ENCODE results near the gene GALC.

The GALC gene

GRCh38 chr14:88036422-88036821, 43.4 kb upstream of the GALC start:
- TF ChIP-seq TAF1 (IDR thresholded peaks at IDR 0.05; ENCODE audit: borderline replicate concordance, insufficient read depth, low read length): no peak
- TF ChIP-seq, protein P1, sequence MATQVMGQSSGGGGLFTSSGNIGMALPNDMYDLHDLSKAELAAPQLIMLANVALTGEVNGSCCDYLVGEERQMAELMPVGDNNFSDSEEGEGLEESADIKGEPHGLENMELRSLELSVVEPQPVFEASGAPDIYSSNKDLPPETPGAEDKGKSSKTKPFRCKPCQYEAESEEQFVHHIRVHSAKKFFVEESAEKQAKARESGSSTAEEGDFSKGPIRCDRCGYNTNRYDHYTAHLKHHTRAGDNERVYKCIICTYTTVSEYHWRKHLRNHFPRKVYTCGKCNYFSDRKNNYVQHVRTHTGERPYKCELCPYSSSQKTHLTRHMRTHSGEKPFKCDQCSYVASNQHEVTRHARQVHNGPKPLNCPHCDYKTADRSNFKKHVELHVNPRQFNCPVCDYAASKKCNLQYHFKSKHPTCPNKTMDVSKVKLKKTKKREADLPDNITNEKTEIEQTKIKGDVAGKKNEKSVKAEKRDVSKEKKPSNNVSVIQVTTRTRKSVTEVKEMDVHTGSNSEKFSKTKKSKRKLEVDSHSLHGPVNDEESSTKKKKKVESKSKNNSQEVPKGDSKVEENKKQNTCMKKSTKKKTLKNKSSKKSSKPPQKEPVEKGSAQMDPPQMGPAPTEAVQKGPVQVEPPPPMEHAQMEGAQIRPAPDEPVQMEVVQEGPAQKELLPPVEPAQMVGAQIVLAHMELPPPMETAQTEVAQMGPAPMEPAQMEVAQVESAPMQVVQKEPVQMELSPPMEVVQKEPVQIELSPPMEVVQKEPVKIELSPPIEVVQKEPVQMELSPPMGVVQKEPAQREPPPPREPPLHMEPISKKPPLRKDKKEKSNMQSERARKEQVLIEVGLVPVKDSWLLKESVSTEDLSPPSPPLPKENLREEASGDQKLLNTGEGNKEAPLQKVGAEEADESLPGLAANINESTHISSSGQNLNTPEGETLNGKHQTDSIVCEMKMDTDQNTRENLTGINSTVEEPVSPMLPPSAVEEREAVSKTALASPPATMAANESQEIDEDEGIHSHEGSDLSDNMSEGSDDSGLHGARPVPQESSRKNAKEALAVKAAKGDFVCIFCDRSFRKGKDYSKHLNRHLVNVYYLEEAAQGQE (IDR thresholded peaks at IDR 0.05; ENCODE audit: insufficient read depth in 1 of 2, low read depth in 2 of 2, low read length in 2 of 2): no peak
- TF ChIP-seq POLR2AphosphoS5 (IDR thresholded peaks at IDR 0.05; ENCODE audit: low read depth, low read length): no peak
- no peak for TF ChIP-seq FOXP2 (optimal IDR thresholded peaks at IDR 0.05; ENCODE audit: borderline replicate concordance, extremely low read depth, extremely low read length, insufficient read depth)
- TF ChIP-seq SIN3A (IDR thresholded peaks at IDR 0.05; ENCODE audit: borderline replicate concordance, insufficient read depth, low read length): no peak

DNA sequence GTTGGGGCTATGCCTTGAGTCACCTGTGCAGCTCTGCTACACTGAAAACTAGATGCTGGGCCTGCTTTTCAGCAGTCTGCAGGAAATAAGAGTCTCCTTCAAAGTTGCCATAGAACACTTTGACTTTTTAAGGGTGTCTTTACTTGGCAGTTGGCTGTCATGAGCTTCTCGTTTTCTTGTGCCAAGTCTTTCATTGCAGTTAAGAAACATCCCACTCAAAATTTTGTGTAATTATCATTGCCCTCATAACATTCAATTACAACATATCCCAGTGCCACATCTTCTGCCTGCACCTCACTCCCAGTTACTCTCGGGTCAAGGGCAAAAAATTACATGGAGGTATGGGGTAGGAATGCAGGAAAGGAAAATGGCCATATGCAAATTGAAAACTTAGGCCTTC, 41.1 kb upstream of the GALC start:
- TF ChIP-seq SIN3A (IDR thresholded peaks at IDR 0.05; ENCODE audit: borderline replicate concordance, insufficient read depth, low read length): no peak
- no peak for TF ChIP-seq POLR2AphosphoS5 (IDR thresholded peaks at IDR 0.05; ENCODE audit: low read depth, low read length)
- no peak for TF ChIP-seq TAF1 (IDR thresholded peaks at IDR 0.05; ENCODE audit: borderline replicate concordance, insufficient read depth, low read length)
- TF ChIP-seq, protein P1 (IDR thresholded peaks at IDR 0.05; ENCODE audit: insufficient read depth in 1 of 2, low read depth in 2 of 2, low read length in 2 of 2): no peak
- TF ChIP-seq FOXP2 (optimal IDR thresholded peaks at IDR 0.05; ENCODE audit: borderline replicate concordance, extremely low read depth, extremely low read length, insufficient read depth): no peak

- TF ChIP-seq SIN3A (IDR thresholded peaks at IDR 0.05; ENCODE audit: borderline replicate concordance, insufficient read depth, low read length) (no peak), FOXP2 (optimal IDR thresholded peaks at IDR 0.05; ENCODE audit: borderline replicate concordance, extremely low read depth, extremely low read length, insufficient read depth) (no peak), POLR2AphosphoS5 (IDR thresholded peaks at IDR 0.05; ENCODE audit: low read depth, low read length) (no peak), TAF1 (IDR thresholded peaks at IDR 0.05; ENCODE audit: borderline replicate concordance, insufficient read depth, low read length) (no peak)
- TF ChIP-seq, protein P1 (IDR thresholded peaks at IDR 0.05; ENCODE audit: insufficient read depth in 1 of 2, low read depth in 2 of 2, low read length in 2 of 2): no peak
Measured at GRCh38 chr14:88032373-88032772, 39.4 kb upstream of the GALC start.

- TF ChIP-seq TAF1 (IDR thresholded peaks at IDR 0.05; ENCODE audit: borderline replicate concordance, insufficient read depth, low read length): no peak
- TF ChIP-seq, protein P1 (IDR thresholded peaks at IDR 0.05; ENCODE audit: insufficient read depth in 1 of 2, low read depth in 2 of 2, low read length in 2 of 2): no peak
- no peak for TF ChIP-seq FOXP2 (optimal IDR thresholded peaks at IDR 0.05; ENCODE audit: borderline replicate concordance, extremely low read depth, extremely low read length, insufficient read depth)
- no peak for TF ChIP-seq SIN3A (IDR thresholded peaks at IDR 0.05; ENCODE audit: borderline replicate concordance, insufficient read depth, low read length)
- no peak for TF ChIP-seq POLR2AphosphoS5 (IDR thresholded peaks at IDR 0.05; ENCODE audit: low read depth, low read length)
Measured at GRCh38 chr14:88030892-88031291, 37.9 kb upstream of the GALC start.

- TF ChIP-seq SIN3A (IDR thresholded peaks at IDR 0.05; ENCODE audit: borderline replicate concordance, insufficient read depth, low read length): no peak
- TF ChIP-seq TAF1 (IDR thresholded peaks at IDR 0.05; ENCODE audit: borderline replicate concordance, insufficient read depth, low read length): no peak
- no peak for TF ChIP-seq POLR2AphosphoS5 (IDR thresholded peaks at IDR 0.05; ENCODE audit: low read depth, low read length)
- TF ChIP-seq FOXP2 (optimal IDR thresholded peaks at IDR 0.05; ENCODE audit: borderline replicate concordance, extremely low read depth, extremely low read length, insufficient read depth): no peak
- TF ChIP-seq, protein P1 (IDR thresholded peaks at IDR 0.05; ENCODE audit: insufficient read depth in 1 of 2, low read depth in 2 of 2, low read length in 2 of 2): no peak
Measured at GRCh38 chr14:88030079-88030478, 37.1 kb upstream of the GALC start.
